SKM-1 (cell line): ENCODE measurements around the gene TLL2.

Experiments
- DNase-seq: peaks from one replicate; lab custom pipeline; 2025; ENCODE audit not compliant: unreplicated experiment; lab: John Stamatoyannopoulos, UW

The TLL2 gene

DNA sequence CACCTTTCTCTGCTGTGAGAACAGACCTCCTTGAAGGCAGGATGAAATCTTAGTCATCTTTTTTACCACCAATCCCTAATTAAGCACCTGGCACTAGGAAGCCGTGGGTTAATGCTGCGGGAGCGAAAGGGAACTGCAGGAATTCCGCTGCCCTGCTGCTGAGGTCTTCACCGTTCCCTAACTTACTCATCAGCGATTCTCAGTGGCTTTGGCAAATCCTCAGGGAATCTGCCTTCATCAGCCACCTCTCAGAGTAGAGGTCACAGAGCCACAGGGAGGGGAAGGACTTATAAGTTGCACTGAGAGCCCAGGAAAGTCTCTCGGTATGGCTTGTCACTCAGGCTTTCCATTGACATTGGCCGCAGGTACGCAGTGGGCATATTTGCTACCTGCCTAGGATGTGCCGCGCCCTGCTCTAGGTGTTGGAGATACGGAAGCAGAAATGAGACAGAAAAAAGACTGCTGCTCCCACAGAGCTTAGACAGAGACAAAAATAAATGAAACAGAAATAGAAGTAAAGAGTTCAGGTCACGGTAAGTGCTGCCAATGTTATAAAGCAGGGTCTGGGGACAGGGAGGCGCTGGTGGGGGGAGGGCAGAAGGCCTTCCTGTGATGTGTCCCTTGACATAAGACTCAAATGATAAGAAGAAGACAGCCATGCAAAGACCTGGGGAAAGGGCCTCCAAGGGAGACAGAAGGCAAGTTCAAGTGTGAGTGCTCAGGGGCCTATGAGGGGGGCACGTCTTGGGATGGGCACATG lies 82.3 kb downstream of the TLL2 start:
- no peak for DNase-seq

DNA sequence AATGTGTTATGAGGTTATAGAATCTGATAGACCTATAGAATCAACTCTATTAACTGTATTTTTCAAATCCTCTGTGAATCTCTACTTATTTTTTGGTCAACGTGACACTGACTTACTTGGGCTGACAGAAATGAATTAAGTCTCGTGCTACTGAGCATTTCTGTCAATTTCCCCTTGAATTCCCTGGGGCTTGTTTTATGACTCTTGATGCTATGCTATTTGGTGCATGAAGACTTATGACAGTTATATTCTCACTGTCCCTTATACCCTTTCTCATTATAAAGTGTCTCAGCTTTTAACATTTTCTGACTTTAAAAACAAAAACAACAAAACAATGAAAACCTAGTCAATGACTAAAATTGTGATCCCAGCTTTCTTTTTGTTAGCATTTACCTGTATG lies 86.4 kb downstream of the TLL2 start:
- no peak for DNase-seq

DNA sequence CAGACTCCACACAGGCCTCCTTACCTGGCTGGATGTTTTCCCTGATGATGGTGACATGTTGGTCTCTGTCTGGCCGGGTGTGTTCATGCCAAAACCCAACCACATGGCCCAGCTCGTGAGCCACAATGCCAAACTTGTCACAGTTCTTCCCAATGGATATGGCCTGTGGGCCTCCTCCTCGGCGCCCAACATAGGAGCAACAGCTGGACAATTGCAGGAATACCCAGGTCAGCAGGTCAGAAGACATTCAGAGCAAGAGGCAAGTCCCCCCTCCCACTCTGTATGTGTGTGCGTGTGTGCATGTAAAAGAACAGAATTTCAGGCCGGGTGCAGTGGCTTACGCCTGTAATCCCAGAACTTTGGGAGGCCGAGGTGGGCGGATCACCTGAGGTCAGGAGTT lies 91.2 kb downstream of the TLL2 start:
- DNase-seq: no peak

DNA sequence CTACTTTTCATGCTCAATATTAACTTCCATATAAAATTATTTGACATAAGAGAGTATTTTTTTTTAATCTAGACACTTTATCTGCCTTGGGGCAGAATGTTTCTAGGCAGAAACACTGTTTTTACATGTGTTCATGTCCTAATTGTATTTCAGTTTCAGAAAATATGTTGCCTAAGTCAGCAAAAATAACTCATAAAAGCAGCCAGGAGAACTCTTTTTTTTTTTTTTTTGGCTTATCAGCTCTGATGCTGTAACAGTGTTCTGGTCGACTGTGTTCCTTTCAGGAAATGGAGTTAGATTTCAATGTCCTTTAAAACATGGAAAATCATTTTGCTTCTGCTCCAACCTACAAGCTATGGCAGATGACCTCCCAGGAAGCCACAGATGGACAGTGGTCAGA lies 91.7 kb downstream of the TLL2 start:
- DNase-seq: no peak

DNA sequence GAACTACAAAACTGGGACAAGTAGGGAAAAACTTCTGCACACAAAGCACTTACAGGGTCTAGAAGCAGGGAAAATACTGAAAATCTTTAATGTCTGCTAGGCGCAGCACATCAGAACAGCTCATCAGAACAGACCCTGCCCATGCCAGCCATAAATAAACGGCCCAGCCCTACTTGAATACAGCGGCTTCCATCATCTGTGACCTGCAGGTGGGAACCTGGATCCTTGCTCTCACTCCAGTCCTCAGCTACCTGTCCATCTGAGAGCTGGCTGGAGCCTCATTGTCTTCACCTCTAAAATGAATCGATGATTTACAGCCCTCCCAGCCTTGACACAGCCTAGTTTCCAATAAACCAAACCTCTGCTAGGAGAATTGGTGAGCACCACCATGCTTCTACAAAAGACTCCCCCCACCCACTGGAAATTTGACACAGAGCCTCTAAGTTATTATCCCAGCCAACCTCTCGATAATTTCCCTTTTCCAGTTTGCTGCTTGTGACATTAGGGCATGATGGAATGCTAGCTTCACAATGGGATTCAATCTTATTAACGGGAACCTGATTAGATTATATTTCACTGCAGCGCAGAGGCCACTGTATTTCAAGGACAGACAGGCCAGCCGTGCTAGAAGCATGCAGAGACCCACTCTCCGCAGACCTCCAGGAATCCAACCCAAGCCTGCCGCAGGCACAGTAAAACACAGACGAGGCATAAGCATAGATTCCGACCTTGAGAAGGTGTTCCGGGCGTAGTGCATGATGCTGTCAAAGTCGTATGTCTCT lies 93.3 kb downstream of the TLL2 start:
- DNase-seq: no peak

DNA sequence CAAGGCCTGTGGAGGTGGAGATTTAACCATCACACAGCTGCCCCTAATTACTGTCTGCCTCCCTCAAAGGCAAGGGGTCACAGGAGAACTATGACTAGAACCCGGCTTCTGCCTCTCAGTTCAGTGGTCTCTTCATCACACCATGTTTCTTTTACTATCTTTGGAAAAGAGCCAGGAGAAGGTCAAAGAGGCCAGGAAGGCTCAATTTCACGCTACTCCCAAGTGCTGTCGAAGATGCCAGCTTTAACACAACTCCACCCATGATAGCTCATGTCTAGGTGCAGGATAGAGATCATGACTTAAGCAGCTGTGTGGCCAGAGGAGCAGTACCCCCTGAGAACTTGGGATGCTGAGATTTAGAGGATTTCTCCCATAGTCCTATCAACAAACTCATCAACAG lies 94.4 kb downstream of the TLL2 start:
- no peak for DNase-seq

DNA sequence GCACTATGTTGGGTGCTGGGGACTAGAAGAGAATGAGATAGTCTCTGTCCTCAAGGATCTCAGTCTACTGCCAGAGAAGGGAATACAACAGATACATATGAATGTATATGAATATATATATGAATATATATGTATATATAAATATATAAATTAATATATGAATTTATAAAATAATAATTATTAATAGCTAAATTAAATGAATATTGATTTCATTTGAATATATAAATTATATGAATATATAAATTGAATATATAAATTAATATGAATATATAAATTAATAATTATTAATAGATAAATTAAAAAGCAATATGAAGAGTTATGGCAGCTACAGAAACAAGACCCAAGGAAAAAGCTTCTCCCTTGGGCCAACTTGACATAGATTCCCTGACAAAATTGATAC lies 95.1 kb downstream of the TLL2 start:
- DNase-seq: no peak

DNA sequence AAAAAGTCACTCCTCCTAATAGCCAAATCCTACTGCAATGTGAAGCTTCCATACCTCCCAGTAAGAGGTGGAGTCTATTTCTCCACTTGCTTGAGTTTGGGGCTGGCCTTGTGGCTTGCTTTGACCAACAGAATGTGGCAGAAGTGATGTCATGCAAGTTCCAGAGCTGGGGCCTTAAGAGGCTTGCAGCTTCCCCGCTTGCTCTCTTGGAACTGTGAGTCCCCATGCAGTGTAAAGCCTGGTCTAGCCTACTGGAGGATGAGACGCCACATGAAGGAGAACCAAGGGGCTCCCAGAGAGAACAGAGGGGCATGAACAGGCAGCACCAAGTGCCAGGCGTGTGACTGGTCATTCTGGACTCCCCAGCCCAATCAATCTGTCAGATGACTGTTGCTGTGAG lies 96.3 kb downstream of the TLL2 start:
- no peak for DNase-seq

DNA sequence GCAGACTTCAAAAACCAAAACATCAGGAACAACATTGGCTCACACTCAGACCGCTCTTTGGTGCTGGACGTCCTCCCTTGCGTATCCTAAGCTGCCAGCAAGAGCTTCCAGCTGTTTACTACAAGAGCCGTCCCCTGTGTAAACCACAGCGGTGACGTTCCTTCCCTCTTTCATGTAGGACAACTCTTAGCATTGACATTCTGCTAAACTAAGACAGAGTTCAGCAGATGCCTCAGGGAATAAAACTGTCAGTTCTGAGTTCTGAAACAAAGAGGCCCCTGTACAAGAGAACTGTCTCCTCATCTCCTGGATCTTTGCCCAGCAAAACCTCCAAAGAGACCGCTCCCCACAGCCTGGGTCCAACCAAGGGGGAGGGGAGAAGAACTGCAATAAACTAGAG lies 97.1 kb downstream of the TLL2 start:
- DNase-seq: no peak

DNA sequence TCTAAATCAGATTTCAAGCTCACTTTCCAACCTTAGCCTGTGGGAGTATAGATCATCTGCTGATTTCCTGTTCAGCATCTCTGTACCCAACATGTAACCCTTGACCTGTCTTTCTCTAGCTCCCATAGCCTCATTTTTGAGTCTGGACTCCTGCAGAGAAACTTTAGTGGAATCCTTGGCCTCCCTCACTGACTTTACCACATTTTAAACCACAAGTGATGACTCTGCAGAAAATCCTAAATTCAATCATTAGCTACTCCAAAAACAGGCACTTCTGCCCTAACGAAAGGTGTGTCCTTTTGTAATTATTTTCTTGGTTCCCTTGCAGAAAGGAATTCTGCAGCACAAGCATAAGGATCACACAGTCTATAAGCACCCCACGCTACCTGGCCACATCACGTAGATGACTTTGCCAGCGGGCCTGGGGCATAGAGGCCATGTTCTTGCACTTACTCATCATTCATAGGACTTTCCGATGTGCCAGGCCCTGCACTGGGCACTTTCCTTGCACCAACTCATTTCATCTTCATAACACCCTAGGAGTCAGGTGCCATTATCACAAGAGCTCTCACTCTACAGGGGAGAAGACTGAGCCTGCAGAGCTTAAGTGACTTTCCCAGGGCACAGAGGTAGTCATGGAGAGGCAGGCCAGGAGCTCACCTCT lies 97.7 kb downstream of the TLL2 start:
- no peak for DNase-seq

DNA sequence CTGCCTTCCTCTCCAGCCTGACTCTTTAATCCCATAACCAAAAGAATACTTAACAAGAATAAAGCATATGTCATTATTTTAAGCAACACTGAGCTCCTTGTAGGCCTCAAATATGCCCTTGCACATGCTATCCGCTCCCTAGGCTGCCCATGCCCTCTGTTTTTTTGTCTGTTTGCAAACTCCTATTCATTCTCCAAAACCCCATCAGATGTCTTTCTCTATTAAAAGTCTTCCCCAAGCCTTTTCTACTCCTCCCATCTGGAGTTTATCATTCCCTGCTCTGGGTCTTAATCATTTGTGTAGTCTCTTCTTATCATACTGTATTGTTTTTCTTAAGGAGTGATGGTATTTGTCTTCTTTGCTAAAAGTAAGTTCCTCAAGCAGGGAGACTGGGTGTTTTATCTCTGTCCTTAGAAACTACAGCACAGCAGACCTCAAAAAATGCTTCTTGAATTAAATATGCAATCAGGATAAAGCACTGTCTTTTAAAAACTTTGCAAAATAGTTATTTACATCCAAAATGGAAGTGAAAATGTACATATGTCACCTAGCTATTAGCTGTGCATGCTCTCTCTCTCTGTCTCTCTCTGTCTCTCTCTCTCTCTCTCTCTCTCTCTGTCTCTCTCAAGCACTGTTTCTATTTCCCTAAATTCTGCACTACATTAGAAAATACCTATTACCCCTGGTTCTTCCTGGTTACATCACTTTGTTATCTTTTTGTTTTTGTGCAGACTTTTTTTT lies 98.4 kb downstream of the TLL2 start:
- DNase-seq: no peak

DNA sequence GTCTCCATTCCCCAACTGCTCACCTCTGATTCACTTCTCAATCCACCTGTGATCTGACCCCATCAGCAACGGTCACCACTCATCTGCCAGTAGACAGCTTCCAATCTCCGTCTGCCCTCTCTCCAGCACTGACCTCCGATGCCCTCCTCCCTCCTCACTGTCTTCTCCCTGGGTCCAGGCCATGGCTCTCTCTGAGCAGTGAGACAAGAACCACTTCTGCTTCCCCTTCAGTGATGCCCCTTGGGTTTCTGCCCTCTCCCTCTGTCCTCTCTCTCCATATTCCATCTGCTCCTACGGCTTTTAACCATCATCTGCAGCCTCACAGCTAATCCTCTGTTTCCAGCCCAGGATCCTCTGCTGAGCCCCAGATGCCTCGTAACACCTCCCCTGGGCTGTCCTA lies 99.4 kb downstream of the TLL2 start:
- no peak for DNase-seq

DNA sequence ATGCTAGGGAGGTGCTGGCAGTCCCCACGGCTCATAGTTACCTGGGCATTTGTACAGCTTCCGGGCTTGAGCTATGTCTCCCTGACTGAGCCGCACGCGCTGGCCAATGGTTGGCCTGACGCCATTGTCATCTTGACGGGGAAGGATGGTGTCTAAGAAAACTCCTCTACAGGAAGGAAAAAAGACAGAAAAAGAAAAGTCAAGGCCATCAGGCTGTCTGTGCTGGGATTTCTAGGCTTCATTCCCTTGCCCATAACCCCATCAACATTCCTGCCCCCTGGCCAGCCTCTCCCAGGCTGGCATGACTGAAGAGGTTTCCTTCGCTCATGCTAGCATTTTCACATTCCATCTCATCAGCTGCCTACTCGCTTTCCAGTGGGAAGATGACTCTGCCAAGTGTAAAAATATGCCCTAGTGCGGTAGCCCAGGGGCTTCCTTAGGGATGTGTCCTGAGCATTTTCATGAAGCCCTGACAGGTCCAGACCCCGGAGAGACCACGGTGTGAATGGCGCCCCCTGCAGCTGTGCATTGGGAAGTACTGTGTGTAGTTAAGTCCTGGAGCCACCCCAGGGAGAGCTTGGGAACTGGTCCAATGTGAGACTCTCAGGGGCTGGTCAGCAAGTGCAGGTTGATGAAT lies 100.5 kb downstream of the TLL2 start:
- DNase-seq: no peak

DNA sequence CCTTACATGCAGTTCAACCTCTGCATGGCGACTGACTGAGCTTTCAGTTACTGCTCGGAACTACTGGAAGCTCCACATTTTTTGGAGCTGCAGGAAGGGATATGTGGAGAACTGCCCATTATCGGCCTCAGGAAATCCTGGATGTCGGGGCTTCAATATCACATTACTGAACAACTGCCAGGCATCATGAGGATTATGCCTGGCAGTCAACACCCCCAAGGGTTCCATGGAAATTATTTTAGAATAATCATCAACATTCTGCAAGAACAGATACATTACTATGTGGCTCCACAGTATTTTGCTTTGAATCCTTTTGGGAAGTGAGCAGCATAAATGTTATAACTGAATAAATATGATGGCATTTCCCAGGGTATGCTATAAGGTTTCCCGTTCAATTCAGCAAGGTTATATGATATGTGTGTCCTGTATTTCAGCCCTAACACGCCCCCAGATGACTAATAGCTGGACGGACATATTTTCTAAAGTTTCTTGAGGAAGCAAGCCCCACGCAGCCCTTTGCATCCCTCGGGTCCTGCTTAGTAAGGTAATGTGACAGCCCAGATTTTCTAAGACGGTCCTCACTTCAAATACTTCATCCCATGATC lies 101.9 kb downstream of the TLL2 start:
- no peak for DNase-seq

DNA sequence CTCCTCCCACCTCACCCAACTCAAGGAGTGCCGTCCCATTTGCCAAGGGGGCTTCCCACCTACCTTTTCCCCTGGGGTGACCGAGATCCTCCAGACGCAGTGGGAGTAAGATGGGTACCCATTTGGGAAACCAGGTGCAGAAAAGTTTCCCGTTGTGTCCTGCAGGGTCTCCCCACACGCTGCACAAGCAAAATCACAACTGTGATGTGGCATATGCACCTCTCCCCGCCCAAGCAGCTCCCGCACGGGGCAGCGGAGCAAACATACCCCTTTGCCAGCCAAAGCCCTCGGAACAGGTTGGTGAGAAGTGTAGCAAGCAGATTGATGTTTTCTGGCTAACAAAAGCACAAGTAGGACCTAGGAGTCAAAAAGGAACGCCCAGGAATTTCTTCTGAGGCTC lies 103.4 kb downstream of the TLL2 start:
- no peak for DNase-seq

DNA sequence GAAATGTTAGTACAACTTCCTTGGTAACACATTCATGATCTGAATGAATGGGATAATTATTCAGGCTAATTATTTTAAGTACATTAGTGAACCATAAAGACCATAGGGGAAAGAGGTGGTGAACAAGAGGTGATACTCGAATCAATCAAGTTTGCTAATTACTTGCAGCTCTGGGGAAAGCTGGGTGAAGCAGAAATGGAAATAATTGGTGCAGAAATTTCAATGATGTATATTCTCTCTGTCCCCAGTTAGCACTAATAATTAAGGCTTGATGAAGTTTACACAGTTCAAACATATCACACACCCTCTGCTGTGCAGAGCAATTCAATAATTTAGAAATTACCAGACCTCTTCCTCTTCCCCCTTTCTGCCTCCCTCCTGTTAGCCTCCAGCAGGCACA lies 105.5 kb downstream of the TLL2 start:
- no peak for DNase-seq

DNA sequence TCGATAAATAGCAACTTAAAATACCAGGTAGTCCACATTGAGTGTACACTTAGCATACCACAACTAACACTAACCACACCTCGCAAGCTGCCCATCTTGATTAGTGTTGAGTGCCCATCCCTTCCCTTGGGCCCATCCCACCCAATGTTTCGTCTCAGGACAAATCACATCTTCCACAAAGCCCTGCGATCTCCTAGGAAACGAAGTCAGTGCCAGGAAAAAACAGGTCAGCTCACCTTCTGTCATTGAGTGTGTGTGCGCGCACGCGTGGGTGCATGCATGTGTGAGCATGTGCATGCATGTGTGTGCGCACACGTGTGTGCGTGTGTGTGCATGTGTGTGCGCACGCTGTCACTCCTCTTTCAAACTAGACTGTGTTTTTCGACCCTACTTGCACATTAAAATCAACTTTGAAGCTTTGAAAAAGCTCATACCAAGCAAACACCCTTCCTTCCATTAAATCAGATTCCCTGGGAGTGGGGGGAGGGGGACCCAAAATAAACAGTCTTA lies 106.1 kb downstream of the TLL2 start:
- no peak for DNase-seq

DNA sequence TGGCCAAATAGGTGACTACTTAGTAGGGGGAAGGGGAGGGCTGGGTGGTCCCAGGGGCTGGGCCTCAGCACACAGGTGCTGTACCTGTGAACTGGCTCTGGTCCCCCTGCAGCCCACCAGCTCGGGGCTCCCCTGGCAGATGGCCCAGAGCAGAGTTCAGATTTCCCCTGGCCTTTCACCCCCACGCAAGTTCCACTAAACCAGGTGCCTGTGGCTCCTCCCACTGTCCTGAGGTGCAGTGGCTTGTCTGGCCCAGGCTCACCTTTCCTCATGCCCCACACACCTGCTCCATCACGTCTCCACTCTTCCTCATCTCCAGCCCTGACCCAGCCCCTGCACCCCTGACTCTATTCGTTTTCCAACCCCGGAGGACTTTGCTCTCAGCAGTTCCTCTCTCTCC lies 107.6 kb downstream of the TLL2 start:
- DNase-seq: no peak

DNA sequence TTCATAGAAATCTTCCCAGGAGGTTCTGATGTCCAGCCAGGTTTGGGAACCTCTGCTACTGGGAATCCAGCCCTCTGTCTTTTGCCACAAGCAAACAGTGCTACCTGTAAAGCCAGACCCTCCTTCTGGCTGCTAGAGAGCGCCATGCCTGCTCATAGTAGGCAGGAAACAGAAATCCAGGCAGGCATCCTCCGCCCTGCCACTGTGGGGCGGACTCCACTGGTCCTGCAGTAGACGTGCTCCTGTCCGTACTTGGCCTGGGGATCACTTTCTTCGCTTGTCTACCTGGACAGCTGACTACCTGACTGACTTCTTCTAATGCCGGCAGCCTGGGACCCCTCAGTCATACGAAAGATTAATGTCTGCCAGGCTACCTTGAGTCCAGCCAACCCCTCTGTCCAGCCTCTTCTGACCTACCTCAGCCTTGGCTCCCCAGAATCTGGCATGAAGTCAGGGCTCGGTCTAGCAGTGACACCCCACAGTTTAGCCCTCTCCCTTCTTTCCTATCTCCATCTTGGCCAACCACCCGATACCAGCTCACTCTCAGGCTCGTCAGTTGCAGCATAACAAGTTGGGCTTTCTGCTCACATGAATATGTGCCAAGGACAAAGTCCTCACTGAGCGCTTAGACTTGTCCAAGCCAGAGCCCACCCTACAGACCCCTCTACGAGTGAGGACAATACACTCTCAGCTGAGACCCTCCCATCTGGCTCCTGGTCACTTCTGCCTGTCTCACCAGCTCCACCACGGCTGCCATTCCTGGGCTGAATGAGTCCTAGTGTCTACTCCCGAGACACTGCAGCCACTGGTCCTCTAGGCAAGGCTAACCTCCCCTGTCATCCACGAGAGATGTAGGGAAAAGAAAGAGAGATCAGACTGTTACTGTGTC lies 111.1 kb downstream of the TLL2 start:
- no peak for DNase-seq
